OCI-LY3 (cell line): ENCODE data around the gene ARHGAP8.

ENCODE experiments used
- H2AFZ ChIP-seq: fragments of 200-600, 300-600 bp; shearing (Covaris generic); 2 replicates; pipeline ENCODE4 v1.6.0; 2014; ENCODE audit warnings: antibody characterized with exemption, low read depth, low read length
- H3K27ac ChIP-seq: fragments of 200-600, 300-600 bp; sonication (generic); 2 replicates; pipeline ENCODE4 v1.5.1; 2014; ENCODE audit warnings: mild to moderate bottlenecking, low read length, moderate library complexity, mixed read lengths
- H3K27me3 ChIP-seq: fragments of 200-600, 300-600 bp; sonication (generic); 2 replicates; pipeline ENCODE4 v1.6.1; 2014; ENCODE audit warnings: low read depth, low read length, mixed read lengths
- H3K36me3 ChIP-seq: fragments of 200-600, 300-600 bp; sonication (generic); replicated peaks from 2 replicates; pipeline ENCODE3; 2014; ENCODE audit warnings: low read depth, low read length, mixed read lengths
- H3K4me1 ChIP-seq: fragments of 300-600, 200-600 bp; sonication (generic); 2 replicates; pipeline ENCODE4 v1.6.1; 2014; ENCODE audit warnings: low read length, mixed read lengths
- H3K4me2 ChIP-seq: fragments of 200-600, 300-600 bp; sonication (generic); 2 replicates; pipeline ENCODE4 v1.6.1; 2014; ENCODE audit warnings: low read length, mixed read lengths
- H3K4me3 ChIP-seq: fragments of 300-600, 200-600 bp; sonication (generic); 2 replicates; pipeline ENCODE4 v1.5.1; 2014; ENCODE audit warnings: antibody characterized with exemption, mild to moderate bottlenecking, low read length, moderate library complexity
- H3K79me2 ChIP-seq: fragments of 300-600, 200-600 bp; shearing (Covaris generic); 2 replicates; pipeline ENCODE4 v1.6.1; 2014; ENCODE audit warnings: mild to moderate bottlenecking, low read length, mixed read lengths
- H3K9ac ChIP-seq: fragments of 300-600, 200-600 bp; shearing (Covaris generic); 2 replicates; pipeline ENCODE4 v1.6.0; 2014; ENCODE audit warnings: mild to moderate bottlenecking, low read length, moderate library complexity
- H3K9me3 ChIP-seq: fragments of 200-600, 300-600 bp; shearing (Covaris generic); 2 replicates; pipeline ENCODE4 v1.6.1; 2014; ENCODE audit warnings: low read length, mixed read lengths; ENCODE audit not compliant: insufficient read depth
- H4K20me1 ChIP-seq: fragments of 200-600, 300-600 bp; sonication (generic); 2 replicates; pipeline ENCODE4 v1.6.1; 2016; ENCODE audit warnings: low read length, mixed read lengths; ENCODE audit not compliant: insufficient read depth
- EZH2phosphoT487 ChIP-seq: fragments of 200-600 bp; shearing (Covaris generic); IDR thresholded peaks from 2 replicates; pipeline ENCODE4 v1.6.1; 2018; ENCODE audit warnings: antibody characterized with exemption, mixed run types, low read depth
- TF ChIP-seq, protein P1 (sequence below): fragments of 200-600, 300-600 bp; sonication (generic); IDR thresholded peaks from 2 replicates; pipeline ENCODE4 v1.5.1; 2014; ENCODE audit warnings: antibody characterized with exemption, low read length, low read depth

Gene ARHGAP8

DNA sequence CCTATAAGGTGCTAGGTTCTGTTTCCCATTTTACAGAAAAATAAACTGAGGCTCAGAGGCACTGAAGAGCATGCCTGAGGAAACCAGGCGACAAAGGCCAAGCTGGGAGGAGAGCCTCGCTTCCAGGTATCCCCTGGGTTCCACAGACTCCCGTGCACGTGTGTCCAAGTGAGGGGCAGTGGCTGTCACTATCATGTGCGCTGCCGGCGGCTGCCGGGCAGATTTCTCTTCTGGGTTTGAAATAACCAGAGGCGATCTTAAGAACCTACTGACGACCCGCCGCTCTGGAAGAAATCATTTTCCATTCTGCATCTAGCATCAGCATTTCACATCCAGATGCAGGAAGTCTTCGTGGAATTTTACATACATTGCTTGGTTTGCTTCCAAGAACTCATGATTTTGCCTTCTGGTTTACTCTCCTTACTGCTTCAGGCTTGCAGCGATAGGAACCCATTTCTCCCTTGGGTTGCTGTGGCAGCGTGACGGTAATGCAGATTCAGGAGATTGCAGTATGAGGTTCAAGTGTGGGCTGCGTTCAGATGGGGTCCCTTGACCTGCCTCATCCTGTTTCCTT, 28.6 kb downstream of the ARHGAP8 start:
- Histone ChIP-seq H3K9me3 (no peaks in the 10 kb centered on the region), H4K20me1 (no peaks in the 10 kb centered on the region)
- TF ChIP-seq, protein P1, sequence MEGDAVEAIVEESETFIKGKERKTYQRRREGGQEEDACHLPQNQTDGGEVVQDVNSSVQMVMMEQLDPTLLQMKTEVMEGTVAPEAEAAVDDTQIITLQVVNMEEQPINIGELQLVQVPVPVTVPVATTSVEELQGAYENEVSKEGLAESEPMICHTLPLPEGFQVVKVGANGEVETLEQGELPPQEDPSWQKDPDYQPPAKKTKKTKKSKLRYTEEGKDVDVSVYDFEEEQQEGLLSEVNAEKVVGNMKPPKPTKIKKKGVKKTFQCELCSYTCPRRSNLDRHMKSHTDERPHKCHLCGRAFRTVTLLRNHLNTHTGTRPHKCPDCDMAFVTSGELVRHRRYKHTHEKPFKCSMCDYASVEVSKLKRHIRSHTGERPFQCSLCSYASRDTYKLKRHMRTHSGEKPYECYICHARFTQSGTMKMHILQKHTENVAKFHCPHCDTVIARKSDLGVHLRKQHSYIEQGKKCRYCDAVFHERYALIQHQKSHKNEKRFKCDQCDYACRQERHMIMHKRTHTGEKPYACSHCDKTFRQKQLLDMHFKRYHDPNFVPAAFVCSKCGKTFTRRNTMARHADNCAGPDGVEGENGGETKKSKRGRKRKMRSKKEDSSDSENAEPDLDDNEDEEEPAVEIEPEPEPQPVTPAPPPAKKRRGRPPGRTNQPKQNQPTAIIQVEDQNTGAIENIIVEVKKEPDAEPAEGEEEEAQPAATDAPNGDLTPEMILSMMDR = no peak
- no peak for TF ChIP-seq EZH2phosphoT487

GRCh38 chr22:44782363-44782963, 30.1 kb downstream of the ARHGAP8 start:
- no peak overlapping the region for H3K4me2 ChIP-seq

More for the DNA sequence above, 28.6 kb downstream of the ARHGAP8 start:
- H3K27me3 ChIP-seq = no peaks in the 10 kb centered on the region
- no peaks in the 10 kb centered on the region for H3K79me2 ChIP-seq
- no peaks in the 10 kb centered on the region for H3K36me3 ChIP-seq
- no peak overlapping the region for H3K27ac ChIP-seq
- no peak overlapping the region for H2AFZ ChIP-seq
- H3K9ac ChIP-seq = no peak overlapping the region
- H3K4me3 ChIP-seq = no peak overlapping the region
- no peak overlapping the region for H3K4me2 ChIP-seq
- H3K4me1 ChIP-seq = no peaks in the 10 kb centered on the region

GRCh38 chr22:44783091-44783490, 30.7 kb downstream of the ARHGAP8 start:
- TF ChIP-seq EZH2phosphoT487 = no peak
- TF ChIP-seq, protein P1 = no peak
- H2AFZ ChIP-seq = no peak overlapping the region
- H3K9ac ChIP-seq = no peak overlapping the region
- H4K20me1 ChIP-seq = no peaks in the 10 kb centered on the region
- no peak overlapping the region for H3K27ac ChIP-seq
- H3K9me3 ChIP-seq = no peaks in the 10 kb centered on the region
- H3K4me3 ChIP-seq = no peak overlapping the region
- no peaks in the 10 kb centered on the region for H3K4me1 ChIP-seq
- no peaks in the 10 kb centered on the region for H3K79me2 ChIP-seq
- no peaks in the 10 kb centered on the region for H3K27me3 ChIP-seq
- no peak overlapping the region for H3K4me2 ChIP-seq
- H3K36me3 ChIP-seq = no peaks in the 10 kb centered on the region

More at GRCh38 chr22:44782363-44782963, 30.1 kb downstream of the ARHGAP8 start:
- Histone ChIP-seq H3K36me3 (no peaks in the 10 kb centered on the region), H3K4me1 (no peaks in the 10 kb centered on the region), H3K27ac (no peak overlapping the region), H4K20me1 (no peaks in the 10 kb centered on the region), H3K4me3 (no peak overlapping the region), H3K27me3 (no peaks in the 10 kb centered on the region), H3K9ac (no peak overlapping the region), H3K9me3 (no peaks in the 10 kb centered on the region), H2AFZ (no peak overlapping the region), H3K79me2 (no peaks in the 10 kb centered on the region)
- TF ChIP-seq EZH2phosphoT487 = no peak
- TF ChIP-seq, protein P1 = no peak

DNA sequence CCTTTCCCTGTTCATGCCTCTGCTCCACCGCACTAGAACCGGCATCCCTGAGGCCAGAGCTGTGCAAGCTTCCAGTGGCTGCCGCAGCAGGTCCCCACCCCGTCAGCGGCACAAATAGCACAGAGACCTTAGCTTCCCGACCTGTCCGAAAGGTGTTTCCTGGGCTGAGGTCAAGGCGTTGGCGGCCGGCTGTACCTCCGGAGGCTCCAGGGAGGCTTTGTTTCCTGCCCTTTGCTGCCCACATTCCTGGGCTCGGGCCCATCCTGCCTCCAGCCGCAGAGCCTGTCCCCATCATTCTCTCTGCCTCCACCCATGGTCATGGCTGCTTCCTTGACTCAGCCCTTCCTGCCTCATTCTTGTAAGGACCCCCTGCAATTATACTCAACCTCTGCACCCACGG, 31.2 kb downstream of the ARHGAP8 start:
- H3K4me1 ChIP-seq = no peaks in the 10 kb centered on the region

More for the DNA sequence above, 31.2 kb downstream of the ARHGAP8 start:
- Histone ChIP-seq H3K36me3 (no peaks in the 10 kb centered on the region), H3K4me3 (no peak overlapping the region), H3K79me2 (no peaks in the 10 kb centered on the region), H3K9ac (no peak overlapping the region), H3K27ac (no peak overlapping the region), H2AFZ (no peak overlapping the region), H3K4me2 (no peak overlapping the region), H4K20me1 (no peaks in the 10 kb centered on the region), H3K27me3 (no peaks in the 10 kb centered on the region), H3K9me3 (no peaks in the 10 kb centered on the region)
- no peak for TF ChIP-seq EZH2phosphoT487
- TF ChIP-seq, protein P1 = no peak
